Fibroblast of skin of right quadriceps (primary cell): ENCODE results near the gene DLX5.

Source experiments
- DNase-seq: peaks from one replicate; pipeline ENCODE4 v3.0.0-alpha.2; 2013

Gene DLX5

GRCh38 chr7:96987719-96988118 lies 36.9 kb downstream of the DLX5 start:
- no peak for DNase-seq

DNA sequence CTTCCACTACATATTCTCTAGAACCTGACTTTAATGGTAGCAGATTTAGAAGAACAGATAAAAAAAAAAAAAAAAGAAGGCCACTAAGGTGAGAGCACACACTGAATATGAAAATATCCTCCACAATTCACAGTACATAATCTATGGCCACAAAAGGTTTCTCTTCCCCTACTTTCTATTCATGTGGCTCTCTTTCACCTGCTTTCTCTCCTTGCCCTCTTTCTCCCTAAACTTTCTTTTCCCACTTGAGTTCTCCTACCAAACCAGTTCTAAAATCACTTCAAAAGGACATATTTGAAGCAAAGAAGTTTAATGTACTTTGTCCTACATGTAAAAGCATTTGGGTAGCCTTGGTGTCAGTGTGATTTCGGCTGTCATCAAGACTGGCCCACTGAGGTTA lies 37.7 kb downstream of the DLX5 start:
- DNase-seq: no peak

DNA sequence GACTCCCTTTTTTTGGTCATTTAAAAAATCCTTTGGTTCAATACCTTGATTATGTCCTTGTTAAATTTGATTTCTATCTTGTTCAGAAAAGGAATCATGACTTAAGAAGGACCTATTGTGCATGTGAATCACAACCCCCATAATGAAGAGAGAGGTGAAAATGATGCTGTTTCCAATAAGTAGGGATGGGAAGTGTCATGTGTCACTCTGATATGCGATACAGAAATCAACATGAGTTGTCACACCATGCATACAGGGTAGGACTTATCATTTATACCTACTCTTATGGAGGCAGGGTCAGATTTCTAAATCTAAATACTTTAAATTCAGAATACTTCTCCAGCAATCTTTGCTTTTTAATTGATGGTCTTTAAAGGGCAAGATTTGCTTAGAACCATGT lies 38.6 kb downstream of the DLX5 start:
- DNase-seq: no peak

- no peak for DNase-seq
Measured at GRCh38 chr7:96982586-96982985, 42.0 kb downstream of the DLX5 start.

GRCh38 chr7:96979551-96980276 lies 44.9 kb downstream of the DLX5 start:
- no peak for DNase-seq

GRCh38 chr7:96977445-96977844 lies 47.2 kb downstream of the DLX5 start:
- no peak for DNase-seq

- no peak for DNase-seq
Measured at GRCh38 chr7:96976106-96976505, 48.5 kb downstream of the DLX5 start.

GRCh38 chr7:96973986-96974385 lies 50.6 kb downstream of the DLX5 start:
- peak; percentile 19 for DNase-seq

- no peak for DNase-seq
Measured at GRCh38 chr7:96970739-96971138, 53.9 kb downstream of the DLX5 start.
